MM.1S (cell line): ENCODE data around the gene YLPM1.

Experiments
- CTCF ChIP-seq: fragments of 300-600 bp; sonication (generic); IDR thresholded peaks from 2 replicates; pipeline ENCODE4 v1.5.1; 2016; ENCODE audit warnings: antibody characterized with exemption, low read length, mixed read lengths
- EZH2 ChIP-seq: fragments of 300-600 bp; sonication (generic); optimal IDR thresholded peaks from 2 replicates; pipeline ENCODE3; 2017; ENCODE audit warnings: low read depth, mild to moderate bottlenecking, antibody characterized with exemption, low read length, mixed read lengths
- EZH2phosphoT487 ChIP-seq: fragments of 300-600 bp; sonication (generic); IDR thresholded peaks from 2 replicates; pipeline ENCODE4 v1.6.1; 2018; ENCODE audit warnings: antibody characterized with exemption, low read length

DNA sequence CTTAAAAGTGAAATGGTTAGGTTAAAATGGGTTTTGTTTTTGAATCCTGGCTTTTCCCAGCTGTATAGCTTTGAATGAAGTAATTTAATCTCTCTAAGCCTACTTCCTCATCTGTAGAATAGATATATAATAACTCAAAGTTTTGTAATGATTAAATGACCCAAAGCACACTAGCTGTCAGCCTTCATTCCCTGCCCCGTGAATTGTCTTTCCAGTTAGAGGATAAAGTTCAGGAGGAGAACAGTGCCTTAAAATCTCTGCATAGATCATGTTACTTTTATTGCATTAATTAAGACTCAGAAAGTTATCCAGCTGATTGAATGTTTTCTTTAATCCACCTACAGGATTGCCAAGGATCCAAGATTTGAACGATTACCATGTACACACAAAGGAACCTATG is 30.7 kb upstream of the YLPM1 start:
- TF ChIP-seq CTCF (no peak), EZH2 (no peak), EZH2phosphoT487 (no peak)
